Body of pancreas (tissue), 4 donors: Measurements from ENCODE around the gene ECSIT. TPM values are rescaled to one million over a fixed set of nuclear protein-coding genes. Genes with fewer than 3 reads are reported as not detected.

Experiments used
- ATAC-seq: fragments of 150-250 bp; one replicate; pipeline ENCODE4 v1.9.1; 2016
- DNase-seq, 4 donors: peaks; one replicate each; pipeline ENCODE4 v3.0.0-alpha.2; 2019
- H3K27ac ChIP-seq, 4 donors: fragments of 200-600 bp; sonication (generic); 1 replicate in 3 of 4; 2 replicates in 1 of 4; pipeline versions ENCODE4 v1.5.1 to v1.6.1; 2016 to 2019; ENCODE audit warnings: mild to moderate bottlenecking in 1 of 4, mixed read lengths in 1 of 4, moderate library complexity in 1 of 4
- H3K27me3 ChIP-seq, 2 donors: fragments of 200-600 bp; sonication (generic); one replicate each; pipeline ENCODE4 v1.6.0; 2016; ENCODE audit warnings: mild to moderate bottlenecking in 1 of 2
- H3K36me3 ChIP-seq, 2 donors: fragments of 200-600 bp; sonication (generic); replicated peaks in 1 of 2; 2 replicates each; pipeline ENCODE4 v1.5.1; 2016; ENCODE audit warnings: low read depth in 2 of 2; ENCODE audit not compliant: insufficient read depth in 1 of 2
- H3K4me1 ChIP-seq: fragments of 200-600 bp; sonication (generic); one replicate; pipeline ENCODE4 v1.6.0; 2016
- H3K4me3 ChIP-seq, 2 donors: fragments of 200-600 bp; sonication (generic); 1 replicate in 1 of 2; 2 replicates in 1 of 2; pipeline ENCODE4 v1.5.1; 2016 to 2019
- H3K9me3 ChIP-seq, 3 donors: fragments of 200-600 bp; sonication (generic); 1 replicate in 2 of 3; 2 replicates in 1 of 3; pipeline ENCODE4 v1.5.1; 2016
- CTCF ChIP-seq, 7 experiments: fragments of 450-650 bp in 4 of 7; fragments of 200-600 bp in 3 of 7; sonication (generic) in 3 of 7; IDR thresholded peaks; one replicate each; pipeline ENCODE4 v1.5.1; 2016 to 2019; ENCODE audit warnings: antibody characterized with exemption in 7 of 7
- POLR2A ChIP-seq, 3 donors: fragments of 450-650 bp; IDR thresholded peaks; one replicate each; pipeline ENCODE4 v1.6.1; 2016; ENCODE audit warnings: antibody characterized with exemption in 3 of 3, mild to moderate bottlenecking in 2 of 3
- WGBS, 2 donors: methylation state at CpG; one replicate each; pipeline ENCODE4 v1.1.5; 2017; 5-methylcytosine and 5-hydroxymethylcytosine counted together
- intact Hi-C: fragments of 100-400 bp; cut with DNase I; formaldehyde crosslinking; loops from one replicate; pipeline ENCODE4 v1.15.1; 2023
- total RNA-seq, 2 donors: library from RNA; depleted of rRNA; stranded (reverse); fragments of >200 nt; gene quantifications; one replicate each; pipeline ENCODE4 v1.1.0, GENCODE V29; 2016

Gene ECSIT
- total RNA-seq, 2 donors from 2014 or later, result 55.8 to 79.1 TPM

- Histone ChIP-seq H3K4me1 (peaks cover 15% of the 10 kb centered on the region), H3K27me3 (peaks cover 0 to 11% of the 10 kb centered on the region in 2 donors), H3K4me3 (no peak overlapping the region), H3K36me3 (no peaks in the 10 kb centered on the region), H3K9me3 (no peaks in the 10 kb centered on the region), H3K27ac (no peak overlapping the region)
- ATAC-seq (no peak), DNase-seq (no peak)
- intact Hi-C loops, result no loop called here
- TF ChIP-seq CTCF (IDR thresholded peaks at IDR 0.05), result no peak
- no peak for TF ChIP-seq POLR2A (IDR thresholded peaks at IDR 0.05)
- 13 to 32% methylated on average over 9 to 28 of the region's 36 CpGs for WGBS, 2 donors
These were observed 10.8 kb upstream of the ECSIT start for GRCh38 chr19:11539495-11540365.

- 42 to 55% methylated on average over 13 to 21 of the region's 21 CpGs for WGBS, 2 donors
- ATAC-seq, result no peak
These were observed 9.5 kb upstream of the ECSIT start, which contains the start of gene CNN1 for GRCh38 chr19:11538232-11539036. Gene CNN1, plus strand, starts transcription at chr19:11538851. Its CDS starts 77 bp downstream, at chr19:11538928.

GRCh38 chr19:11535792-11536595, 7.1 kb upstream of the ECSIT start:
- H3K27me3 ChIP-seq, result peaks cover 0 to 11% of the 10 kb centered on the region in 2 donors
- intact Hi-C loops, result no loop called here
- WGBS, 2 donors, result 12 to 34% methylated on average over 23 to 54 of the region's 54 CpGs
- H3K9me3 ChIP-seq, result no peaks in the 10 kb centered on the region
- peak; percentile 93 for ATAC-seq
- H3K36me3 ChIP-seq, result no peaks in the 10 kb centered on the region
- DNase-seq, result peak; percentile 90 to 96 (median 92)
- H3K4me1 ChIP-seq, result peaks cover 15% of the 10 kb centered on the region
- peak overlapping the region in 3 of 4 donors; percentile 54 to 66 (median 55) for H3K27ac ChIP-seq
- TF ChIP-seq CTCF (IDR thresholded peaks at IDR 0.05), result peak; percentile 79 to 98 (median 92)
- peak in 2 of 3 donors; percentile 41 to 48 for TF ChIP-seq POLR2A (IDR thresholded peaks at IDR 0.05)
- H3K4me3 ChIP-seq, result no peak overlapping the region

More at GRCh38 chr19:11538232-11539036, 9.5 kb upstream of the ECSIT start, which contains the start of gene CNN1:
- Histone ChIP-seq H3K27ac (no peak within 1 kb of the TSS), H3K4me1 (peaks cover 15% of the 10 kb centered on the region), H3K4me3 (no peak within 1 kb of the TSS), H3K9me3 (no peaks in the 10 kb centered on the region), H3K36me3 (no peaks in the 10 kb centered on the region), H3K27me3 (peaks cover 0 to 11% of the 10 kb centered on the region in 2 donors)
- DNase-seq, result peak in 2 of 4 donors; percentile 27 to 42
- intact Hi-C loops, result no loop called here
- TF ChIP-seq CTCF (IDR thresholded peaks at IDR 0.05), result no peak
- TF ChIP-seq POLR2A (IDR thresholded peaks at IDR 0.05), result no peak

GRCh38 chr19:11534948-11535347, 6.0 kb upstream of the ECSIT start:
- WGBS, 2 donors, result 63 to 71% methylated on average over 5 of the region's 5 CpGs
- Histone ChIP-seq H3K36me3 (no peaks in the 10 kb centered on the region), H3K4me3 (no peak overlapping the region), H3K27ac (no peak overlapping the region), H3K27me3 (peaks cover 0 to 6% of the 10 kb centered on the region in 2 donors), H3K4me1 (peaks cover 14% of the 10 kb centered on the region), H3K9me3 (no peaks in the 10 kb centered on the region)
- ATAC-seq (no peak), DNase-seq (no peak)
- intact Hi-C loops, result no loop called here
- TF ChIP-seq CTCF (IDR thresholded peaks at IDR 0.05), result no peak
- no peak for TF ChIP-seq POLR2A (IDR thresholded peaks at IDR 0.05)
